Measurements from ENCODE around the gene TUBA4A. TPM values are rescaled to one million over a fixed set of nuclear protein-coding genes. Genes with fewer than 3 reads are reported as not detected.

The TUBA4A gene
- total and polyA plus RNA-seq, 2 experiments from 2014 or later = 4.7 to 10.5 TPM

GRCh38 chr2:219214786-219215185 is 38.9 kb downstream of the TUBA4A start:
- Histone ChIP-seq H3K9me3 (ENCODE audit: low read depth) (no peaks in the 10 kb centered on the region), H3K79me2 (peaks cover 13% of the 10 kb centered on the region), H3K4me3 (no peak overlapping the region), H3K4me2 (no peak overlapping the region), H3K36me3 (replicated peaks; ENCODE audit: insufficient read depth, low read depth) (no peaks in the 10 kb centered on the region), H2AFZ (no peak overlapping the region), H3K4me1 (ENCODE audit: insufficient read depth) (peaks cover 10% of the 10 kb centered on the region), H3K27ac (no peak overlapping the region), H3K9me2 (replicated peaks; ENCODE audit: insufficient read depth) (no peaks in the 10 kb centered on the region), H4K20me1 (ENCODE audit: insufficient read depth, poor library complexity, severe bottlenecking) (no peaks in the 10 kb centered on the region), H3K27me3 (no peaks in the 10 kb centered on the region)
- TF ChIP-seq, protein P1, sequence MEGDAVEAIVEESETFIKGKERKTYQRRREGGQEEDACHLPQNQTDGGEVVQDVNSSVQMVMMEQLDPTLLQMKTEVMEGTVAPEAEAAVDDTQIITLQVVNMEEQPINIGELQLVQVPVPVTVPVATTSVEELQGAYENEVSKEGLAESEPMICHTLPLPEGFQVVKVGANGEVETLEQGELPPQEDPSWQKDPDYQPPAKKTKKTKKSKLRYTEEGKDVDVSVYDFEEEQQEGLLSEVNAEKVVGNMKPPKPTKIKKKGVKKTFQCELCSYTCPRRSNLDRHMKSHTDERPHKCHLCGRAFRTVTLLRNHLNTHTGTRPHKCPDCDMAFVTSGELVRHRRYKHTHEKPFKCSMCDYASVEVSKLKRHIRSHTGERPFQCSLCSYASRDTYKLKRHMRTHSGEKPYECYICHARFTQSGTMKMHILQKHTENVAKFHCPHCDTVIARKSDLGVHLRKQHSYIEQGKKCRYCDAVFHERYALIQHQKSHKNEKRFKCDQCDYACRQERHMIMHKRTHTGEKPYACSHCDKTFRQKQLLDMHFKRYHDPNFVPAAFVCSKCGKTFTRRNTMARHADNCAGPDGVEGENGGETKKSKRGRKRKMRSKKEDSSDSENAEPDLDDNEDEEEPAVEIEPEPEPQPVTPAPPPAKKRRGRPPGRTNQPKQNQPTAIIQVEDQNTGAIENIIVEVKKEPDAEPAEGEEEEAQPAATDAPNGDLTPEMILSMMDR (IDR thresholded peaks at IDR 0.05; ENCODE audit: poor library complexity) = no peak
- no peak for TF ChIP-seq EZH2phosphoT487 (IDR thresholded peaks at IDR 0.05; ENCODE audit: low read depth, severe bottlenecking, unreplicated experiment)
- no peak for TF ChIP-seq EZH2 (IDR thresholded peaks at IDR 0.05; ENCODE audit: borderline replicate concordance)
- WGBS (ENCODE audit: low lambda C conversion rate, missing lambda C conversion rate) = 93% methylated on average over 6 of the region's 6 CpGs
- DNase-seq (ENCODE audit: low spot score) = no peak

- Histone ChIP-seq H3K4me3 (no peak overlapping the region), H2AFZ (no peak overlapping the region), H3K27ac (no peak overlapping the region), H3K4me2 (no peak overlapping the region), H3K79me2 (peaks cover 13% of the 10 kb centered on the region), H3K36me3 (replicated peaks; ENCODE audit: insufficient read depth, low read depth) (no peaks in the 10 kb centered on the region), H3K4me1 (ENCODE audit: insufficient read depth) (peaks cover 5% of the 10 kb centered on the region), H3K9me3 (ENCODE audit: low read depth) (no peaks in the 10 kb centered on the region), H3K27me3 (no peaks in the 10 kb centered on the region), H3K9me2 (replicated peaks; ENCODE audit: insufficient read depth) (no peaks in the 10 kb centered on the region), H4K20me1 (ENCODE audit: insufficient read depth, poor library complexity, severe bottlenecking) (no peaks in the 10 kb centered on the region)
- WGBS (ENCODE audit: low lambda C conversion rate, missing lambda C conversion rate) = 98% methylated on average over 15 of the region's 15 CpGs
- DNase-seq (ENCODE audit: low spot score) = no peak
- TF ChIP-seq, protein P1 (IDR thresholded peaks at IDR 0.05; ENCODE audit: poor library complexity) = no peak
- TF ChIP-seq EZH2phosphoT487 (IDR thresholded peaks at IDR 0.05; ENCODE audit: low read depth, severe bottlenecking, unreplicated experiment) = no peak
- no peak for TF ChIP-seq EZH2 (IDR thresholded peaks at IDR 0.05; ENCODE audit: borderline replicate concordance)
Observed at GRCh38 chr2:219214141-219214540, 39.6 kb downstream of the TUBA4A start.

GRCh38 chr2:219213486-219214071 is 40.1 kb downstream of the TUBA4A start:
- Histone ChIP-seq H3K9me3 (ENCODE audit: low read depth) (no peaks in the 10 kb centered on the region), H3K4me1 (ENCODE audit: insufficient read depth) (peaks cover 3% of the 10 kb centered on the region), H3K4me3 (no peak overlapping the region), H4K20me1 (ENCODE audit: insufficient read depth, poor library complexity, severe bottlenecking) (peaks cover 3% of the 10 kb centered on the region), H3K4me2 (no peak overlapping the region), H3K27ac (no peak overlapping the region), H3K27me3 (no peaks in the 10 kb centered on the region), H3K79me2 (peaks cover 13% of the 10 kb centered on the region), H3K36me3 (replicated peaks; ENCODE audit: insufficient read depth, low read depth) (no peaks in the 10 kb centered on the region), H2AFZ (no peak overlapping the region), H3K9me2 (replicated peaks; ENCODE audit: insufficient read depth) (no peaks in the 10 kb centered on the region)
- no peak for TF ChIP-seq EZH2phosphoT487 (IDR thresholded peaks at IDR 0.05; ENCODE audit: low read depth, severe bottlenecking, unreplicated experiment)
- no peak for TF ChIP-seq EZH2 (IDR thresholded peaks at IDR 0.05; ENCODE audit: borderline replicate concordance)
- TF ChIP-seq, protein P1 (IDR thresholded peaks at IDR 0.05; ENCODE audit: poor library complexity) = no peak
- WGBS (ENCODE audit: low lambda C conversion rate, missing lambda C conversion rate) = 97% methylated on average over 10 of the region's 10 CpGs
- DNase-seq (ENCODE audit: low spot score) = no peak

Measured in hepatocyte (in vitro differentiated cells).